OCI-LY3 (cell line): ENCODE results near the gene TMEM72.

Experiments
- H2AFZ ChIP-seq: fragments of 200-600, 300-600 bp; shearing (Covaris generic); 2 replicates; pipeline ENCODE4 v1.6.0; 2014; ENCODE audit warnings: antibody characterized with exemption, low read depth, low read length
- H3K27ac ChIP-seq: fragments of 200-600, 300-600 bp; sonication (generic); 2 replicates; pipeline ENCODE4 v1.5.1; 2014; ENCODE audit warnings: mild to moderate bottlenecking, low read length, moderate library complexity, mixed read lengths
- H3K27me3 ChIP-seq: fragments of 200-600, 300-600 bp; sonication (generic); 2 replicates; pipeline ENCODE4 v1.6.1; 2014; ENCODE audit warnings: low read depth, low read length, mixed read lengths
- H3K36me3 ChIP-seq: fragments of 200-600, 300-600 bp; sonication (generic); replicated peaks from 2 replicates; pipeline ENCODE3; 2014; ENCODE audit warnings: low read depth, low read length, mixed read lengths
- H3K4me1 ChIP-seq: fragments of 300-600, 200-600 bp; sonication (generic); 2 replicates; pipeline ENCODE4 v1.6.1; 2014; ENCODE audit warnings: low read length, mixed read lengths
- H3K4me2 ChIP-seq: fragments of 200-600, 300-600 bp; sonication (generic); 2 replicates; pipeline ENCODE4 v1.6.1; 2014; ENCODE audit warnings: low read length, mixed read lengths
- H3K4me3 ChIP-seq: fragments of 300-600, 200-600 bp; sonication (generic); 2 replicates; pipeline ENCODE4 v1.5.1; 2014; ENCODE audit warnings: antibody characterized with exemption, mild to moderate bottlenecking, low read length, moderate library complexity
- H3K79me2 ChIP-seq: fragments of 300-600, 200-600 bp; shearing (Covaris generic); 2 replicates; pipeline ENCODE4 v1.6.1; 2014; ENCODE audit warnings: mild to moderate bottlenecking, low read length, mixed read lengths
- H3K9ac ChIP-seq: fragments of 300-600, 200-600 bp; shearing (Covaris generic); 2 replicates; pipeline ENCODE4 v1.6.0; 2014; ENCODE audit warnings: mild to moderate bottlenecking, low read length, moderate library complexity
- H3K9me3 ChIP-seq: fragments of 200-600, 300-600 bp; shearing (Covaris generic); 2 replicates; pipeline ENCODE4 v1.6.1; 2014; ENCODE audit warnings: low read length, mixed read lengths; ENCODE audit not compliant: insufficient read depth
- H4K20me1 ChIP-seq: fragments of 200-600, 300-600 bp; sonication (generic); 2 replicates; pipeline ENCODE4 v1.6.1; 2016; ENCODE audit warnings: low read length, mixed read lengths; ENCODE audit not compliant: insufficient read depth
- CTCF ChIP-seq: fragments of 200-600, 300-600 bp; sonication (generic); IDR thresholded peaks from 2 replicates; pipeline ENCODE4 v1.5.1; 2014; ENCODE audit warnings: antibody characterized with exemption, low read length, low read depth
- EZH2phosphoT487 ChIP-seq: fragments of 200-600 bp; shearing (Covaris generic); IDR thresholded peaks from 2 replicates; pipeline ENCODE4 v1.6.1; 2018; ENCODE audit warnings: antibody characterized with exemption, mixed run types, low read depth

Gene TMEM72

GRCh38 chr10:44916429-44916828, 5.3 kb downstream of the TMEM72 start:
- H3K36me3 ChIP-seq, result no peaks in the 10 kb centered on the region
- H3K79me2 ChIP-seq, result no peaks in the 10 kb centered on the region
- H3K9me3 ChIP-seq, result no peaks in the 10 kb centered on the region
- H3K4me2 ChIP-seq, result no peak overlapping the region
- no peaks in the 10 kb centered on the region for H3K4me1 ChIP-seq
- TF ChIP-seq EZH2phosphoT487, result no peak
- no peak for TF ChIP-seq CTCF
- H3K27me3 ChIP-seq, result no peaks in the 10 kb centered on the region
- H3K9ac ChIP-seq, result no peak overlapping the region
- no peaks in the 10 kb centered on the region for H4K20me1 ChIP-seq
- no peak overlapping the region for H3K27ac ChIP-seq
- no peak overlapping the region for H3K4me3 ChIP-seq
- no peak overlapping the region for H2AFZ ChIP-seq

DNA sequence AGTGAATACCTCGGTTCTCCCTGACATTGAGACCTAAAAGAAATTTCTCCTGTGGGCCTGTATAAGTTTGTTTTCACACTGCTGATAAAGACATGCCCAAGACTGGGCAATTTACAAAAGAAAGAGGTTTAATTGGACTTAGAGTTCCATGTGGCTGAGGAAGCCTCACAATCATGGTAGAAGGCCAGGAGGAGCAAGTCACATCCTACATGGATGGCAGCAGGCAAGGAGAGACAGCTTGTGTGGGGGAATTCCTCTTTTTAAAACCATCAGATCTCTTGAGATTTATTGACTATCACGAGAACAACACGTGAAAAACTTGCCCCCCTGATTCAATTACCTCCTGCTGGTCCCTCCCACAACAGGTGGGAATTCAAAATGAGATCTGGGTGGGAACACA, 6.7 kb downstream of the TMEM72 start:
- H3K4me3 ChIP-seq, result no peak overlapping the region
- H3K79me2 ChIP-seq, result no peaks in the 10 kb centered on the region
- H2AFZ ChIP-seq, result no peak overlapping the region
- no peaks in the 10 kb centered on the region for H3K9me3 ChIP-seq
- no peaks in the 10 kb centered on the region for H3K4me1 ChIP-seq
- no peaks in the 10 kb centered on the region for H3K36me3 ChIP-seq
- H3K27ac ChIP-seq, result no peak overlapping the region
- H3K4me2 ChIP-seq, result no peak overlapping the region
- no peaks in the 10 kb centered on the region for H4K20me1 ChIP-seq
- no peak overlapping the region for H3K9ac ChIP-seq
- no peaks in the 10 kb centered on the region for H3K27me3 ChIP-seq
- TF ChIP-seq EZH2phosphoT487, result no peak
- TF ChIP-seq CTCF, result no peak

GRCh38 chr10:44920252-44920651, 9.1 kb downstream of the TMEM72 start:
- no peak overlapping the region for H3K9ac ChIP-seq
- no peaks in the 10 kb centered on the region for H3K79me2 ChIP-seq
- no peak overlapping the region for H3K4me2 ChIP-seq
- TF ChIP-seq CTCF, result no peak
- no peak for TF ChIP-seq EZH2phosphoT487
- peaks cover under 1% of the 10 kb centered on the region; the same call in 1 of the 2 replicates for H3K4me1 ChIP-seq
- no peak overlapping the region for H2AFZ ChIP-seq
- no peaks in the 10 kb centered on the region for H3K27me3 ChIP-seq
- H3K27ac ChIP-seq, result no peak overlapping the region
- no peaks in the 10 kb centered on the region for H3K9me3 ChIP-seq
- no peaks in the 10 kb centered on the region for H3K36me3 ChIP-seq
- H3K4me3 ChIP-seq, result no peak overlapping the region
- H4K20me1 ChIP-seq, result no peaks in the 10 kb centered on the region

DNA sequence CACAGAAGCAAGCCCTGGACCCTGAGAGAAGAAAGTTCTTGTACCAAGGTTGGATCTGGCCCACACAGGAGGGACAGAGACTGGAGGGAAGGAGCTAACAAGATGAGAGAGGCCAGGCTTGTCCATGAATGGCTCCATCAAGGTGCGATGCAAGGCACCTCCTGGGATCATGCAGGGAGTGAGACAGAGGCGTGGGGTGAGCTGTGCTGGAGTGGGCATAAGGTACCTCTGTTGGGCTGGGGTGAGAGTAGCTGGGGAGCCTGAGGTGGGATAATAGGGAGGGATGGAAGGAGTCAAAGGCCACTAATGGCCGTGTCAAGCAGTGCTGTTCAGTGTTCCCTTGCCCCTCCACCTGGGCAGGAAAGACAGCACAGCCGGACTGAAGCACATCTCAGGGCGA, 9.9 kb downstream of the TMEM72 start:
- H3K9ac ChIP-seq, result no peak overlapping the region
- no peaks in the 10 kb centered on the region for H3K9me3 ChIP-seq
- TF ChIP-seq EZH2phosphoT487 (no peak), CTCF (no peak)
- H3K4me3 ChIP-seq, result no peak overlapping the region
- no peak overlapping the region for H2AFZ ChIP-seq
- no peaks in the 10 kb centered on the region for H3K36me3 ChIP-seq
- H3K27ac ChIP-seq, result no peak overlapping the region
- no peaks in the 10 kb centered on the region for H3K79me2 ChIP-seq
- H3K4me1 ChIP-seq, result peaks cover 3% of the 10 kb centered on the region; the same call in 1 of the 2 replicates
- H3K4me2 ChIP-seq, result no peak overlapping the region
- no peaks in the 10 kb centered on the region for H3K27me3 ChIP-seq
- no peaks in the 10 kb centered on the region for H4K20me1 ChIP-seq
